ENCODE results near the gene UROC1.

GRCh38 chr3:126538316-126538715 is 20.7 kb upstream of the UROC1 start:
- TF ChIP-seq, protein P1, sequence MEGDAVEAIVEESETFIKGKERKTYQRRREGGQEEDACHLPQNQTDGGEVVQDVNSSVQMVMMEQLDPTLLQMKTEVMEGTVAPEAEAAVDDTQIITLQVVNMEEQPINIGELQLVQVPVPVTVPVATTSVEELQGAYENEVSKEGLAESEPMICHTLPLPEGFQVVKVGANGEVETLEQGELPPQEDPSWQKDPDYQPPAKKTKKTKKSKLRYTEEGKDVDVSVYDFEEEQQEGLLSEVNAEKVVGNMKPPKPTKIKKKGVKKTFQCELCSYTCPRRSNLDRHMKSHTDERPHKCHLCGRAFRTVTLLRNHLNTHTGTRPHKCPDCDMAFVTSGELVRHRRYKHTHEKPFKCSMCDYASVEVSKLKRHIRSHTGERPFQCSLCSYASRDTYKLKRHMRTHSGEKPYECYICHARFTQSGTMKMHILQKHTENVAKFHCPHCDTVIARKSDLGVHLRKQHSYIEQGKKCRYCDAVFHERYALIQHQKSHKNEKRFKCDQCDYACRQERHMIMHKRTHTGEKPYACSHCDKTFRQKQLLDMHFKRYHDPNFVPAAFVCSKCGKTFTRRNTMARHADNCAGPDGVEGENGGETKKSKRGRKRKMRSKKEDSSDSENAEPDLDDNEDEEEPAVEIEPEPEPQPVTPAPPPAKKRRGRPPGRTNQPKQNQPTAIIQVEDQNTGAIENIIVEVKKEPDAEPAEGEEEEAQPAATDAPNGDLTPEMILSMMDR (IDR thresholded peaks at IDR 0.05; ENCODE audit: insufficient read depth, low read length), result no peak
- no peak for TF ChIP-seq POLR2AphosphoS5 (IDR thresholded peaks at IDR 0.05; ENCODE audit: low read depth)

Data from HL-60 (cell line).